HG02938 (cell line): Measurements from ENCODE around the gene PIGQ.

ENCODE experiments used
- ATAC-seq: cut with Tn5 transposase; IDR thresholded peaks from one replicate; pipeline ENCODE4 v1.9.1; 2021; ENCODE audit warnings: mild to moderate bottlenecking, moderate library complexity; ENCODE audit not compliant: unreplicated experiment

PIGQ gene

DNA sequence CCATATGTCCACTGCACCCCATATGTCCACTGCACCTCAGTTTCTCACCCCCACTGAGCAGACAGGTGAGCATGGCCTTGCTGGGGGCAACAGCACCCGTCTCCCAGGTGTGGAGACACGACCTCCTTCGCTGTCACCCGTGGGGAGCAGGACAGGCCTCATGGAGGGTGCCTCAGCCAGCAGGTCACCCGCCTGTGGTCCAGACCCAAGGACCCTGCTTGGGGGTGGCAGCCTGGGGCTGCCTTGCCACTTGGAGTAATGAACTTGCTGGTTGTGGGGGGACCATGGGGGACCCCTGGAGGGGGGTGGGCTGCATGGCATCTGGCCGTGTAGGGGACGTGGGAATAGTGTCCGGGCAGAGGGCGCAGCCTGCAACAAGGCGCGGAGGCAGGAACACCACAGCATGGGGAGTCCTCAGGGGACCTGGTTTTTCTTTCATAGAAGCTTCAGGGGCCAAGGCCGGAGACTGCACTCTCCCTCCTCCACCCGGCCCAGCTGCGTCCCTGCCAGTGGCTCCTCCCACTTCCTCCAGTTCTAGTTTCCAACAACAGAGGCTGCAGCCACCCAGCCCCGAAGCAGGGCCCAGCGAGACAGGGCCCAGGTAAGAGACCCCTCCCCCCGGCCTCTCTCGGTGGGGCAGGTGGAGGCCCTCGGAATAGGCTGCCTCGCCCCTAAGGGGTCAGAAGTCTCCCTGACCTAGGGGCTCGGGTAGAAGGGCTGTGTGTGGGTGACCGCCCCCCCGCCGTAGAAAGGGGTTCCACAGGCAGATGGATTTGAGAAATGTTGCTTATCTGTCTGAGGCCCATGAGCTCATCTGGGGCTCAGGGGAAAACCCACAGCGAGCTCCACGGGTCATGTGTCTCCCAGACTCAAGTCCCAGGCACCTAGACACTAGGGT lies 3.0 kb upstream of the PIGQ start, which contains the start of gene NHLRC4:
Gene NHLRC4, plus strand, starts transcription at position 531 of the 898 bp plus-strand sequence. CDS start 1,043 bp downstream, outside the sequence.
- ATAC-seq, result no peak

DNA sequence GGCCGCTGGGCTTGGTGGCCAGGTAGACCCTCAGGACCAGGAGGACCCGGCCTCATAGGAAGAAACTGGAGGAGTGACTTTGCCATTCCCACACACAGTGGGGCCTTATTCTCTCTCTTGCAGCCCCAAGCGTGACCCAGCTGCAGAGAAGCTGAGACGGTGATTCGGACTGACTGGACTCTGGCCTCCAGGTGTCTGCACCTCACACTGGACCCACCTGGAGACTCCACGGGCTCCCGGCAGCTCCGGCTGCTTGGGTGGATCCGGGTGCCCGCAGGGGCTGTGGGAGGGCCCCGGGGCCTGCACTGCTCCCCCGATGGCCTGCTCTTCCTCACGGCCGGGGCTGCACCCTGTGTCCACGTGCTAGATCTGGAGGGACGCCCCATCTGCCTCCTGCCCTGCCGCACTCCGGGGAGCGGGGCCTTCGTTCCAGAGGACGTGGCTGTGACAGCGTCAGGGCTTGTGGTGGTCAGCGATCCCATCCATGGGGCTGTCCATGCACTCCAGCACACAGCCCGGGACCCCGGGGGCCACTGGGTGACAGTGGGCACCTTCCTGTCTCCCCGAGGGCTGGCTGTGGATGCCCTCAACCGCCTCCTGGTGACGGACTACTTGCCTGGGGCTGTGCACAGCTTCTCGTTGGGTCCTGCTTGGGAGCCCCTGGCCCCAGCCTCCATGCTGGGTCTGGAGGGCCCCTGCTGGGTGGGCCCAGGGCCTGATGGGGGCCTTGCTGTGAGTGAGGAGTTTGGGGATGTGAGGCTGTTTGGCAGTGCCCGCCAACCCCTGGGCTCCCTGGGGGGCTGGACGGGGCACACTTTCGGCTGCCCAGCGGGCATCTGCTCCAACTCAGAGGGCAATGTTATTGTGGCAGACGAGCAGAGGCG lies 2.2 kb upstream of the PIGQ start:
- no peak for ATAC-seq

DNA sequence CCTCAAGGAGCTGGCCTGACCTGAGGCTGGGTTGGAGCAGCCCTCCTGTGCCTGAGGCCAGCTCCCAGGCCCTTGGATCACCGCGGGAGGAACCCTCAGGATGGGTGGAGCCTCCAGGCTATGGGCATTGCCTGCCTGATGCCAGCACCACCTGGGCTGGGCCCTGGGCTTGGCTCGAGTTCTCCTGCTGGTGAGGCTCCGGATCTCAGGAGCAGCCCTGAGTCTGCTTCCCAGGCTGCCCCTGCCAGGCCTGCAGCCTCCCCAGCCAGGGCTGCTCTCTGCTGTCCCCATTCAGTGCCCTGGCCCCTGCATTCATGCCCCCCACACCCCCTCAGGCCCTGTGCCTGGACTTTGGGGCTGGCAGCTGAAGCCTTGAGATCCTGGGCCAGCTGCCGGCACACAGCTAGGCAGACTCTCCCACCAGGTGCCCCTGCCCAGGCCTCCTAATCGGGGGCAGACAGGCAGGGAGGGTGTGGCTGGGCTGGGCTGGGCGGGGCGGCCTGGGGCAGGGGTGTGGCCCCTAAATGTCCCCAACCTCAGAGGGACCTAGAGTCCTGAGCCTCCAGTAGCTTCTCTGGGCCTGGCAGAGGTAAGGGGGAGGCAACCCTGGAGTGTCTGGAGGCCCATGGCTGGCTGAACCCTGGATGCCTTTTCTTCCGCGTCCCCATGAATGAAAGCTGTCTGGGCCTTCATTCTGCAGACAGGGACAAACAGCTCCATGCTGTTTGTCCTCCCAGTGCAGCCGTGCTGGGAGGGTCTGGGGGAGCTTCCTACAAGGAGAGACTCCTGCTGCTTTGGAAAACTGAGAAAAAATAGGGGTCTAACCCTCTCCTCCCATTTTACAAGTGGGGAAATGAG lies 1.1 kb upstream of the PIGQ start:
- no peak for ATAC-seq

DNA sequence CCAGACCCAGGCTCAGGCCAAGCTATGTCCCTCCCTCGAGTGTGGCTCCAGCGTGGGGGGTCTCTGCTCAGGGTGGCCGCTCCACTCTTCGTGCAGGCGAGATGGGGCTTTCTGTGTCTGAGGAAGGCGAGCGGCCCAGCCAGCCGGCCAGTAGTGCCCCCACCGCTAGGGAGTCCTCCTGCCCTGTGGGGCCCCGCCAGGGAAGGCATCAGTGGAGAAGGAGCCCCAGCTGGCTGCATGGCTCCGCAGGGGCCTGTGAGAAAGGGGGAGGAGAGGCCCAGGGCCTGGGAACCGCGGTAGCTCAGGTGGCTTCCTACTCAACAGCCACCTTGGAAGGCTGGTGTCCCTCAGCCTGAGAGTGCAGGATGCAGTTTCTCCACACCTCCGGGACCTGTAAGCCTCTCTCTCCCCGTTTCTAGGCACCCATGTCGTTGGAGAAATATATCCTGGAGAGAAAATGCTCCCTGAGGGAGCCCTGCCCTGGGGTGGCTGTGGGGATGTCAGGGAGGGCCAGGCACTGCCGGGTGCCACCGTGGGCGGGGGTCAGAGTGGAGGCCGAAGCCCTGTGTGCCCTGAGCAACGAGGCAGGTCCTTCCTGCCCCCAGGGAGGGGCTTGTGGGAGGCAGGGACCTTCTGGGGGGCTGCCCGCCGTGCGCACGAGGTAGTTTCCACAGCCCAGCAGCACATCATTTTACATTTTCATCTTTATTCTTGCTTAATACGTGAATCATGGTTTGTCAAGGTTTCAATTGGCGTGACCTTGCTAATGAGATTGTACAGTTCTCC lies 3.3 kb downstream of the PIGQ start:
- ATAC-seq, result no peak

DNA sequence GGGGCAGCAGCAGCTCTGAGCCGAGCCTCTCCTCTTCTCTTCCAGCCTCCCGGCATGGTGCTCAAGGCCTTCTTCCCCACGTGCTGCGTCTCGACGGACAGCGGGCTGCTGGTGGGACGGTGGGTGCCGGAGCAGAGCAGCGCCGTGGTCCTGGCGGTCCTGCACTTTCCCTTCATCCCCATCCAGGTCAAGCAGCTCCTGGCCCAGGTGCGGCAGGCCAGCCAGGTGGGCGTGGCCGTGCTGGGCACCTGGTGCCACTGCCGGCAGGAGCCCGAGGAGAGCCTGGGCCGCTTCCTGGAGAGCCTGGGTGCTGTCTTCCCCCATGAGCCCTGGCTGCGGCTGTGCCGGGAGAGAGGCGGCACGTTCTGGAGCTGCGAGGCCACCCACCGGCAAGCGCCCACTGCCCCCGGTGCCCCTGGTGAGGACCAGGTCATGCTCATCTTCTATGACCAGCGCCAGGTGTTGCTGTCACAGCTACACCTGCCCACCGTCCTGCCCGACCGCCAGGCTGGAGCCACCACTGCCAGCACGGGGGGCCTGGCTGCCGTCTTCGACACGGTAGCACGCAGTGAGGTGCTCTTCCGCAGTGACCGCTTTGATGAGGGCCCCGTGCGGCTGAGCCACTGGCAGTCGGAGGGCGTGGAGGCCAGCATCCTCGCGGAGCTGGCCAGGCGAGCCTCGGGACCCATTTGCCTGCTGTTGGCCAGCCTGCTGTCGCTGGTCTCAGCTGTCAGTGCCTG lies 4.4 kb downstream of the PIGQ start:
- no peak for ATAC-seq

DNA sequence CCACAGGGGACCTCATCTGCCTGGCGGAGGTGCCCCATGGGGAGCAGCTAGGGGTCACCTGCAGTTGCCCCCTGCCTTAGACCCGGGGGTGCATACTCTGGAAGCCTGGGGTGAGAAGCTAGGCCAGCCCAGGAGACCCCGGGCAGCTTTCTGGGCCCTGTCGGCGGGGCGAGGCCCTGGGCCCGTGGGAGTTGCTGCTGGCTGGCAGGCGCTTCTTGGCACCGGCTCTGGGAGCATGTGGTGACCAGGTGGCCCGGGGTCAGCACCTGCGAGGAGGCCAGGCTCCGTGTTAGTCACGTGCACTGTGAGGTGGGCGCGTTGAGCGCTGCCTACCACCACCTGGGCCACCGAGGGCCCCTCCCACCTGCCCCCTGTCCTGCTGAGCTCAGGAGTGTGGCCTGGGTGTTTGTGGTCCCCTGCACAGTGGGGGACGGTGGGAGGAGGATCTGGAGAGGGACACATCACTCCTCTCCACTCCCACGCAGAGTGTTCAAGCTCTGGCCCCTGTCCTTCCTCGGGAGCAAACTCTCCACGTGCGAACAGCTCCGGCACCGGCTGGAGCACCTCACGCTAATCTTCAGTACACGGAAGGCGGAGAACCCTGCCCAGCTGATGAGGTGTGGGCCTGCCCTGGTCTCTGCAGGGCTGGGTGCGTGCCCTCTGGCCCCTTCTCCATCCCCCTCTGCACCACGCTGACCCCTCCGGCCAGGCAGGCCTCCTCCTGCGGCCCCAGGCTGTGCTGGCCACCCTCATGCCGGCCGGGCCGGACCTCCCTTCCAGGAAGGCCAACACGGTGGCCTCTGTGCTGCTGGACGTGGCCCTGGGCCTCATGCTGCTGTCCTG lies 5.8 kb downstream of the PIGQ start:
- ATAC-seq, result no peak

DNA sequence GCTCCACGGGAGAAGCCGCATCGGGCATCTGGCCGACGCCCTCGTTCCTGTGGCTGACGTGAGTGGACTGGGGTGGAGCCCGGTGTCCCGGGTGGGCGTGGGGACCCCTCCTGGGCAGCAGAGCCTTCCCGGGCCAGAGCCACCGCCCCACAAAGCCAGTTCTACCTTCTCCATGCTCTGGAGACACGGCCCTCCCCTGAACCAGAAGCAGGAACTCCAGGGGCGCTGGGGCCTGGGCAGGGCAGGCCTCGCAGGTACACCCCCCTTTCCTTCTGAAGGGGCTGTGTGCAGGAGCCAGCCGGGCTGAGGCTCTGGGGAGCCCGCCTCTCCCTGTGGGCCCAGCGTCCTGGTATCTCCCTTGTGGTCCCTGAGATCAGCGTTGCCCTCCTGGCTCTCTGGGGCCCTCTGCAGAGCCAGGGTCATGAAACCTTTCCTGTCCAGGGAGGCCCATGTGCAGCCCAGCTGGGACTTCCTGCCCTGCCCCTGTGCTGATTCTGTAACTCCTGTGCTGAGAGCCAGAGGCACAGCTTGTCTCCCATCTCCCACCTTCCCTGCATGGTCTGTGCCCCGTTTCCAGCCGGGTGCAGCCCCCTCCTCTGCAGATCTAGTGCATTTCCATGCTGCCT lies 6.5 kb downstream of the PIGQ start:
- no peak for ATAC-seq

DNA sequence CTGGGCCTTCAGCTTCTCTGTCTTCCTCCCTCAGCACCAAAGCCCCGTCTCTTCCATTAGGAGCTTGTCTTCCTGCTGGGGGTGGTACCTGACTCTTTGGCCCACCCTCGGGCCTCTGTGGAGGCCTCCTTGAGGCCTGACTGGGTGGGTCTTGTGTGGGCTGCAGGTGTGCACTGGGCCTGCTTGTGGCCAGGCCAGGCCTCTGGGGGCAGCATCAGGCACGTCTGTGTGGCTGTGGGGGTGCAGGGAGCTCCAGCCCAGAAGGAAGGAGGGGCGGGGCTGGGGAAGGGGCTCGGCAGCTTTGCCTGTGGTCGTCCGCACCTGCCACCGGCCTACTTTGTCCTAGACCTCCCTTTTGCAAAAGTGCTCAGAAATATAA lies 7.0 kb downstream of the PIGQ start:
- no peak for ATAC-seq

DNA sequence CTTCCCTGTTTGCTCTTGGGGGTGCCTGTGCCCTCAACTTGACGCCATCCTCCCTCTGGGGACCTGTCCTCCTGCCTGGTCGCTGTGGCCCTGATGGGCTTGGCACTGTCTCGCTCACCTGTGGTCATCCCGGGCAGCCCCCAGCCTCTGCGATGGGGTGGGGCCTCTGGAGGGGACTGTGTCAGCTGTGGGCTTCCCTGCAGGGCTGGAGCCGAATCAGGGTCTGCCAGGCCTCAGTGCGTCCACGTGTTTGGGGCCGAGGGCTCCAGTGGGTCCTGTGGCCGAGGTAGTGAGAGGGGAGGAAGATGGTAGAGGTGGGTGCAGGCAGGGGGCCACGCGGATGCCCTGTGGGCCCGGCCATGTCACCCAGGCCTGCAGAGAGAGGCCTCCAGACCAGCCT lies 8.0 kb downstream of the PIGQ start:
- no peak for ATAC-seq

DNA sequence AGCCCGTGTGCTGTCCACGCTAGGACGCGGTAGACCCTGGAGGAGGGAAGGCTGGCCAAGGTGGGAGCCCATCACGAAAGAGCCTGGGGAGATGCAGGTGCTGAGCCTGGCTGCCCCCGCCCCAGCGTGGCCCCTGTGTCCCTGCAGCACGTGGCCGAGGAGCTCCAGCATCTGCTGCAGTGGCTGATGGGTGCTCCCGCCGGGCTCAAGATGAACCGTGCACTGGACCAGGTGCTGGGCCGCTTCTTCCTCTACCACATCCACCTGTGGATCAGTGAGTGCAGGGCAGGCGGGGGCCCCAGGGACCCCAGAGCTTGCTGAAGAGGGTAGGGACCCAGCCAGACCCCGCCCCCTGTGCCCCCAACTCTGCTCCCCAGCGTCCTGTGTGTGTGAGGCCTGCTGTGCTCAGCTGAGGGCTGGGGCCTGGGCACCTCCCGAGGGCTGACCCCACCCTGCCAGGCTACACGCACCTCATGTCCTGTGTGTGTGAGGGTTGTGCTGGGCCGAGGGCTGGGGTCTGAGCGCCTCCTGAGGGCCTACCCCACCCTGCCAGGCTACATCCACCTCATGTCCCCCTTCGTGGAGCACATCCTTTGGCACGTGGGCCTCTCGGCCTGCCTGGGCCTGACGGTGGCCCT lies 8.6 kb downstream of the PIGQ start:
- no peak for ATAC-seq

DNA sequence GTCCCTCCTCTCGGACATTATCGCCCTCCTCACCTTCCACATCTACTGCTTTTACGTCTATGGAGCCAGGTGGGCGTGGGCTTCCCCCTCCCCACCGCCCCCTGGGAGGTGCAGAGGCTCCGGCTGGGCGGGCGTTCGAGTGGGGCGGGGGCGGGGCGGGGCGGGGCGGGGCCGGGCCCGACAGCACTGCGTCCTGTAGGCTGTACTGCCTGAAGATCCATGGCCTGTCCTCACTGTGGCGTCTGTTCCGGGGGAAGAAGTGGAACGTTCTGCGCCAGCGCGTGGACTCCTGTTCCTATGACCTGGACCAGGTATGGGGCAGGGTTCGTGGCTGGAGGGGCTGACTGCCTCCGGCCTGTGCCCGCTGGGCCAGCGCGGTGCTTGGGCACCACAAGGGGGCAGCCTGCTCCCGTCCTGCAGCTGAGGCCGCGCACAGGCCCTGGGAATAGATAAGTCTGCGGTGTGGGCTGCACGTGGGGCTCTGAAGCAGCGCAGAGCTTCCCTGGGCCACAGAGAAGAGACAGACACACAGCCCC lies 9.2 kb downstream of the PIGQ start:
- no peak for ATAC-seq

DNA sequence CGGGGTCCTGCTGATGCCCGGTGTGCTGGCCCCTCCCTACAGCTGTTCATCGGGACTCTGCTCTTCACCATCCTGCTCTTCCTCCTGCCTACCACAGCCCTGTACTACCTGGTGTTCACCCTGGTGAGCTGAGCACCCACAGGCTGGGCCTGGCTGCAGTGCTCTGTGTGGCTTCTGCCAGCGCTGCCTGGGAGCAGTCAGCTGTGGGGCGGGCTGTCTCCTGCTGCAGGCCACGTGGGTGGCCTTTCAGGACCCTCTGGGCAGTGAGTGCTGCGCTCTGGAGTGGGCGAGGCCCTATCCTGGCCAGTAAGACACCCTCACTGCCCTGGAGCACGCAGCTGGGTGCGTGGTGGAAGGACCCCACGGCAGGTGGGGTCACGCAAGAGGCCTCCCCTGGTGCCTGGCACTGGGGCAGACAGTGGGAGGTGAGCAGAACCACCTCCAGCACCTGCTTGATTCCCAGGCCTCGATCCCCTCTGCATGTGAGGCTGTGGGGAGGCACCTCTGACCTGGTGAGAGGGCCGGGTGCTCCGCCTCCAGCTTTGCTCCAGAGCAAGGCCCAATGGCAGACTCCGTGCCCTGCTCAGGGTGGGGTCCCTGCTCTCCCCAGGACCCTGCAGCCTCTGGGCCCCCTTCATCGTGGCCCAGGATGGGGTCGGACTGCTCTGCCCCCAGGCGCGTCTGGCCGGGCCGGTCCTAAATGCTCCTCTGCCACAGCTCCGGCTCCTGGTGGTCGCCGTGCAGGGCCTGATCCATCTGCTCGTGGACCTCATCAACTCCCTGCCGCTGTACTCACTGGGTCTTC lies 10.6 kb downstream of the PIGQ start:
- no peak for ATAC-seq

DNA sequence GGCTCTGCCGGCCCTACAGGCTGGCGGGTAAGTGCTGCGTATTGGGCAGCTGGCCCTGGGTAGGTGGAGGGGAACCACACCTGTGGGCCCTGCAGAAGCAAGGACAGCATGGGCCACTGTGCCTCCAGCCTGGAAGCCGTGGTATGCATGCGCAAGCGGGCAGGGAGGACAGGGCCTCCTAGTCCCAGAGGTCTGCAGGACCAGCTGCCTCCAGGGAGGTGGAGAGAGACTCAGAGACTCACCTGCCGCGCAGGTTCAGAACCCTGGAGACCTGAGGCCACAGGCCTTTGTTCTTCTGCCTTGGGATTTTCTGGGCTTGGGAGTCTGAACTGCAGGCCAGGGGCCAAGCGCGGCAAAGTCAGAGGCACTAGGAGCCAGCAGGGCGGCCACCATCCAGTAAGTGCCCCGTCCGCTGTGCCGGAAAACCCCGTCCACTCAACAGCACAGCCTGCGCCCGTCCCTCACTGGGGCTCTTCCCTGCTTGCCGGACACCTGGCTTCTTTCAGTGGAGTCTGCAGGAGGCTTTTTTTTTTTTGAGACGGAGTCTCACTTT lies 11.3 kb downstream of the PIGQ start:
- no peak for ATAC-seq

DNA sequence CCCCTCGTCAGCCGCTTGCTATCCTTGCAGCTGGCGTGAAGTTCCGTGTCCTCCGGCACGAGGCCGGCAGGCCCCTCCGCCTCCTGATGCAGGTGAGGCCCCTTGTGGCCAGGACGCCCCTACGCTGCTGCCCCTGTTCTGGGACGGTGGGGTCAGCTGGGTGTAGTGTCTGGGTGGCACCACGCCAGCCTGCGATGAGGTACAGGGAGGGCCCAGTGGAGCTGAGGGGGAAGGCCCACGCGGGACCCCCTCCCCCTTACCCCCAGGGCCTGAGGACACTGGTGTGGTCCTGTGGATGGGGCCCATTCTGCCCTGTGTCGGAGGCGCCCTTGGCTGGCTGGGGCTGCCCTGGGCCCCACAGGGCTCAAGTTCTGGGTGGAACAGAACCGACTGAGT lies 12.4 kb downstream of the PIGQ start:
- no peak for ATAC-seq

DNA sequence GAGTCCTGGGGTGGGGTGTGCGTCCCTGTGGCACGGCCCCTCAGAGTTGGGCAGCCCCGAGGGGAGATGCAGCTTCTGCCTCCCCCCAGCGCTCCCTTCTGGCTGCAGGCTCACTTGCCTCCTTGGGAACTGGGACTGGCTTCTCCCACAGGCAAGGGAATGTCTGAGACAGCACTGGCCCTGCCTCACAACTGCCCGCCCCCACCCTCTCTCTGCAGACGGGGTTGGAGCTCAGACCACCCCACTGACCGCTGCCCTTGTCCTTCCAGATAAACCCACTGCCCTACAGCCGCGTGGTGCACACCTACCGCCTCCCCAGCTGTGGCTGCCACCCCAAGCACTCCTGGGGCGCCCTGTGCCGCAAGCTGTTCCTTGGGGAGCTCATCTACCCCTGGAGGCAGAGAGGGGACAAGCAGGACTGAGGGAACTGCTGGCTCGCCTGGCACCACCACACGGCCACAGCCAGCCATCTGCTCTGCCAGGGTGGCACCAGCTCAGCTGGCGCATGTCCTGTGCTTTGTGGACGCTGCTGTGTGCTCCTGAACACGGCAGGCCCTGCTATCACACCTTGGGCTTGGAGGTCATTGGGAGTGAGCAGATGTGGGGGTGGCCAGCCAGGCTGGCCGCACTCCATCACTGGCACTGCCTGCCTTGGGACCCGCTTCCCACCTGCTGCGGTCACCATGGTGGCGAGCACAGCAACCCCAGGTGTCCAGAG lies 13.0 kb downstream of the PIGQ start:
- ATAC-seq, result no peak

DNA sequence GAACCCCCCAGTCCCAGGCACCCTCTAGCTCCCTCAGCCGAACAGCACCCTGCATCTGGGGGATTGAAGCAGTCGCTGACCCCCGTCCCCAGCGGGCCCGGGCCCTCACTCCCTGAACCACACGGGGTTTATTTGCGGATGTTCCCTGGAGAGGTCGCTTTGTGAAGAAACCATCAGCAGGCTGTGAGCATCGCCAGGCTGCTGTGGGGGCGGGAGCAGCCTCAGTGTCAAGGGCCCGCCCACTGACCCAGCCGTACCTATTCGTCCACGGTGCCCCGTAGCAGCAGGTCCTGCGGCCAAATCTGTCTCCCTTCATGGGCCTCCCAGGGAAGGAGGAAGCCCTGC lies 13.7 kb downstream of the PIGQ start:
- no peak for ATAC-seq
